Measurements from ENCODE around the gene KATNAL2. TPM values are rescaled to one million over a fixed set of nuclear protein-coding genes. Genes with fewer than 3 reads are reported as not detected.

KATNAL2 gene
- polyA plus RNA-seq, 1 of the 3 experiments (the other 2 are of a cell fraction), result 6.5 TPM

GRCh38 chr18:46903406-46903805 lies 14.0 kb upstream of the KATNAL2 start:
- no peaks in the 10 kb centered on the region for H3K36me3 ChIP-seq (replicated peaks in 1 of 2; ENCODE audit: control insufficient read depth in 1 of 2, insufficient read depth in 2 of 2, low read length in 1 of 2)
- no peak overlapping the region for H3K27ac ChIP-seq (ENCODE audit: low read depth in 2 of 2, low read length in 1 of 2)
- ChIA-PET POLR2A (no interaction called here), CTCF (no interaction called here)
- H3K9ac ChIP-seq, result no peak overlapping the region
- peaks cover 90% of the 10 kb centered on the region for H3K79me2 ChIP-seq (ENCODE audit: insufficient read depth)
- H3K4me3 ChIP-seq (ENCODE audit: low read depth in 2 of 2, low read length in 1 of 2), result no peak overlapping the region
- H3K9me3 ChIP-seq, result 0 out of 2 replicates have a peak, but pooled peaks cover 4% of the 10 kb centered on the region
- no peaks in the 10 kb centered on the region for H4K20me1 ChIP-seq (ENCODE audit: insufficient read depth)
- H3F3A ChIP-seq (replicated peaks; ENCODE audit: insufficient read depth), result no peaks in the 10 kb centered on the region
- 95% methylated on average over 3 of the region's 3 CpGs for WGBS (ENCODE audit: low lambda C conversion rate)
- H2AFZ ChIP-seq (ENCODE audit: low read depth), result no peak overlapping the region
- H3K4me2 ChIP-seq, result no peak overlapping the region
- no peak for TF ChIP-seq FOXM1 (IDR thresholded peaks at IDR 0.05; ENCODE audit: low read depth)
- TF ChIP-seq MAX (IDR thresholded peaks at IDR 0.05; ENCODE audit: low read depth), result no peak
- H3K4me1 ChIP-seq (ENCODE audit: control insufficient read depth in 1 of 2, insufficient read depth in 2 of 2, low read depth in 1 of 2, low read length in 1 of 2), result no peaks in the 10 kb centered on the region
- H3K9me2 ChIP-seq, result no peaks in the 10 kb centered on the region
- no peaks in the 10 kb centered on the region for H3K27me3 ChIP-seq (ENCODE audit: insufficient read depth)
- DNase-seq, result no peak

GRCh38 chr18:46909497-46909896 lies 7.9 kb upstream of the KATNAL2 start:
- no peak overlapping the region for H2AFZ ChIP-seq (ENCODE audit: low read depth)
- no peak overlapping the region for H3K4me3 ChIP-seq (ENCODE audit: low read depth in 2 of 2, low read length in 1 of 2)
- ChIA-PET POLR2A (no interaction called here), CTCF (interaction anchor here (0.6 to 0.7 kb wide), 2 partner anchors 87 to 118 kb away, joined by 3 read pairs; no protein-coding TSS in a partner anchor)
- H3K9me3 ChIP-seq, result 0 out of 2 replicates have a peak, but pooled peaks cover 4% of the 10 kb centered on the region
- no peak overlapping the region for H3K27ac ChIP-seq (ENCODE audit: low read depth in 2 of 2, low read length in 1 of 2)
- DNase-seq, result no peak
- peaks cover 7% of the 10 kb centered on the region; the same call in 1 of the 2 replicates for H4K20me1 ChIP-seq (ENCODE audit: insufficient read depth)
- H3F3A ChIP-seq (replicated peaks; ENCODE audit: insufficient read depth), result no peaks in the 10 kb centered on the region
- no peak overlapping the region for H3K4me2 ChIP-seq
- no peak overlapping the region for H3K9ac ChIP-seq
- WGBS (ENCODE audit: low lambda C conversion rate), result 97% methylated on average over 3 of the region's 3 CpGs
- H3K9me2 ChIP-seq, result no peaks in the 10 kb centered on the region
- TF ChIP-seq NRF1 (IDR thresholded peaks at IDR 0.05; ENCODE audit: low read depth, low read length) (no peak), FOXJ3 (CRISPR knock-in tag; IDR thresholded peaks at IDR 0.05) (no peak), RXRA (IDR thresholded peaks at IDR 0.05; ENCODE audit: borderline replicate concordance, low read depth) (no peak), ELF1 (IDR thresholded peaks at IDR 0.05) (no peak), RAD21 (IDR thresholded peaks at IDR 0.05; ENCODE audit: low read length) (no peak), JUND (IDR thresholded peaks at IDR 0.05) (no peak), MXI1 (IDR thresholded peaks at IDR 0.05; ENCODE audit: low read depth, low read length) (no peak), POLR2AphosphoS5 (IDR thresholded peaks at IDR 0.05; ENCODE audit: low read depth, low read length) (no peak), TEAD4 (IDR thresholded peaks at IDR 0.05; ENCODE audit: borderline replicate concordance, insufficient read depth) (no peak), GATA2 (CRISPR knock-in tag; IDR thresholded peaks at IDR 0.05) (no peak), SIN3A (IDR thresholded peaks at IDR 0.05; ENCODE audit: borderline replicate concordance, low read depth, low read length) (no peak), GABPA (IDR thresholded peaks at IDR 0.05; ENCODE audit: low read depth) (no peak), NFIC (IDR thresholded peaks at IDR 0.05; ENCODE audit: borderline replicate concordance) (no peak), IRF3 (IDR thresholded peaks at IDR 0.05; ENCODE audit: low read depth, low read length) (no peak), PBX3 (IDR thresholded peaks at IDR 0.05) (no peak)
- H3K27me3 ChIP-seq (ENCODE audit: insufficient read depth), result no peaks in the 10 kb centered on the region
- H3K4me1 ChIP-seq (ENCODE audit: control insufficient read depth in 1 of 2, insufficient read depth in 2 of 2, low read depth in 1 of 2, low read length in 1 of 2), result peaks cover 0 to 3% of the 10 kb centered on the region in 2 experiments; a peak in 1 of 4 replicates
- H3K79me2 ChIP-seq (ENCODE audit: insufficient read depth), result peaks cover 96% of the 10 kb centered on the region
- H3K36me3 ChIP-seq (replicated peaks in 1 of 2; ENCODE audit: control insufficient read depth in 1 of 2, insufficient read depth in 2 of 2, low read length in 1 of 2), result no peaks in the 10 kb centered on the region
